GM12892 (cell line): Measurements from ENCODE around the gene TGOLN2.

Experiments
- POLR2A ChIP-seq: IDR thresholded peaks from 2 replicates; pipeline ENCODE4 v1.6.1; 2011; ENCODE audit warnings: low read depth, low read length, control low read depth
- POLR2AphosphoS5 ChIP-seq: IDR thresholded peaks from 2 replicates; pipeline ENCODE4 v1.6.1; 2011; ENCODE audit warnings: low read depth, low read length, control low read depth
- TAF1 ChIP-seq: IDR thresholded peaks from 2 replicates; pipeline ENCODE4 v1.6.1; 2011; ENCODE audit warnings: low read depth, mild to moderate bottlenecking, control low read depth, low read length, borderline replicate concordance

DNA sequence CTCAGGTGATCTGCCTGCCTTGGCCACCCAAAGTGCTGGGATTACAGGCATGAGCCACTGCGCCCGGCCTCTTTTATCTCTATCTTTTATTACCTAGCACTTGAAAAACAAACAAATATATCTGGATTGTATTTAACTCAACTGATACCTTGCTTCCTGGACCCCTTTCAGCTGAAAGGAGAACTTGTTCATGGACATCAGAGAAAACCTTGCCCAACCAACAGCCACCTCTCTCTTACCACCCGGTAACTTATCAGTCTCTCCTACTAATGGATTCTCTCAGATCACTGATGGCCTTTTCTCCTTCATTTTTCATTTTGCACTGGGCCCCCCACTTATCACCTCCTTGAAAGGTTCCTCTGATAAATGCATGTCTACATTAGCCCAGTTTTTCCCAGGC lies 19.8 kb upstream of the TGOLN2 start:
- TF ChIP-seq POLR2A (no peak), POLR2AphosphoS5 (no peak), TAF1 (no peak)
